Parathyroid adenoma (tissue), 2 donors: ENCODE results near the gene SMAD3.

Experiments used
- H2AFZ ChIP-seq: fragments of 300-600 bp; sonication (generic); one replicate; pipeline ENCODE4 v1.7.0; 2017; ENCODE audit warnings: antibody characterized with exemption, mild to moderate bottlenecking
- H3K27ac ChIP-seq: fragments of 300-600 bp; sonication (generic); one replicate; pipeline ENCODE4 v1.7.0; 2017
- H3K27me3 ChIP-seq: fragments of 300-600 bp; sonication (generic); one replicate; pipeline ENCODE4 v1.7.0; 2017; ENCODE audit warnings: low read length; ENCODE audit not compliant: control insufficient read depth, insufficient read depth
- H3K36me3 ChIP-seq: fragments of 300-600 bp; sonication (generic); one replicate; pipeline ENCODE4 v1.7.0; 2017; ENCODE audit warnings: low read length; ENCODE audit not compliant: control insufficient read depth, insufficient read depth
- H3K4me1 ChIP-seq: fragments of 300-600 bp; sonication (generic); one replicate; pipeline ENCODE4 v1.7.0; 2017; ENCODE audit warnings: control low read depth
- H3K4me2 ChIP-seq: fragments of 300-600 bp; sonication (generic); one replicate; pipeline ENCODE4 v1.7.0; 2017; ENCODE audit warnings: low read length
- H3K4me3 ChIP-seq: fragments of 300-600 bp; sonication (generic); one replicate; pipeline ENCODE4 v1.7.0; 2017; ENCODE audit warnings: low read depth, low read length
- H3K79me2 ChIP-seq: fragments of 300-600 bp; sonication (generic); one replicate; pipeline ENCODE4 v1.7.0; 2017; ENCODE audit warnings: control low read depth
- H3K9ac ChIP-seq: fragments of 300-600 bp; sonication (generic); one replicate; pipeline ENCODE4 v1.7.0; 2017; ENCODE audit warnings: mild to moderate bottlenecking
- H3K9me3 ChIP-seq: fragments of 300-600 bp; sonication (generic); one replicate; pipeline ENCODE4 v1.7.0; 2017; ENCODE audit warnings: low read length; ENCODE audit not compliant: control insufficient read depth
- CTCF ChIP-seq: fragments of 300-600 bp; sonication (generic); IDR thresholded peaks from one replicate; pipeline ENCODE4 v1.7.0; 2017; ENCODE audit warnings: antibody characterized with exemption, mild to moderate bottlenecking
- donor health status: primary hyperparathyroidism.

The SMAD3 gene

GRCh38 chr15:67173005-67173404 is 107.6 kb downstream of the SMAD3 start:
- Histone ChIP-seq H3K4me3 (no peak overlapping the region), H2AFZ (no peak overlapping the region), H3K4me1 (peaks cover 3% of the 10 kb centered on the region), H3K9me3 (no peaks in the 10 kb centered on the region), H3K79me2 (no peaks in the 10 kb centered on the region), H3K36me3 (no peaks in the 10 kb centered on the region), H3K27me3 (no peaks in the 10 kb centered on the region), H3K9ac (no peak overlapping the region), H3K27ac (no peak overlapping the region), H3K4me2 (no peak overlapping the region)
- TF ChIP-seq CTCF: no peak

GRCh38 chr15:67173786-67174185 is 108.4 kb downstream of the SMAD3 start:
- H3K9ac ChIP-seq: no peak overlapping the region
- H3K27ac ChIP-seq: no peak overlapping the region
- H3K4me2 ChIP-seq: no peak overlapping the region
- no peak overlapping the region for H2AFZ ChIP-seq
- H3K4me3 ChIP-seq: no peak overlapping the region
- H3K9me3 ChIP-seq: no peaks in the 10 kb centered on the region
- TF ChIP-seq CTCF: no peak
- no peaks in the 10 kb centered on the region for H3K79me2 ChIP-seq
- no peaks in the 10 kb centered on the region for H3K27me3 ChIP-seq
- H3K4me1 ChIP-seq: peaks cover 3% of the 10 kb centered on the region
- no peaks in the 10 kb centered on the region for H3K36me3 ChIP-seq

GRCh38 chr15:67174446-67174845 is 109.0 kb downstream of the SMAD3 start:
- Histone ChIP-seq H3K27ac (no peak overlapping the region), H3K4me2 (no peak overlapping the region)
- TF ChIP-seq CTCF: no peak

GRCh38 chr15:67174864-67175573 is 109.6 kb downstream of the SMAD3 start:
- Histone ChIP-seq H3K27ac (no peak overlapping the region), H2AFZ (no peak overlapping the region), H3K4me2 (no peak overlapping the region), H3K4me1 (peaks cover 3% of the 10 kb centered on the region), H3K9me3 (no peaks in the 10 kb centered on the region), H3K36me3 (no peaks in the 10 kb centered on the region), H3K4me3 (no peak overlapping the region), H3K9ac (no peak overlapping the region), H3K79me2 (no peaks in the 10 kb centered on the region), H3K27me3 (no peaks in the 10 kb centered on the region)
- no peak for TF ChIP-seq CTCF

More at GRCh38 chr15:67174446-67174845, 109.0 kb downstream of the SMAD3 start:
- Histone ChIP-seq H3K79me2 (no peaks in the 10 kb centered on the region), H2AFZ (no peak overlapping the region), H3K4me1 (peaks cover 3% of the 10 kb centered on the region), H3K9ac (no peak overlapping the region), H3K9me3 (no peaks in the 10 kb centered on the region), H3K36me3 (no peaks in the 10 kb centered on the region), H3K27me3 (no peaks in the 10 kb centered on the region), H3K4me3 (no peak overlapping the region)

GRCh38 chr15:67175643-67176071 is 110.3 kb downstream of the SMAD3 start:
- Histone ChIP-seq H3K9me3 (no peaks in the 10 kb centered on the region), H3K4me3 (no peak overlapping the region), H3K4me2 (no peak overlapping the region), H3K27ac (no peak overlapping the region), H3K4me1 (peaks cover 3% of the 10 kb centered on the region), H3K27me3 (no peaks in the 10 kb centered on the region), H3K9ac (no peak overlapping the region), H3K36me3 (no peaks in the 10 kb centered on the region), H3K79me2 (no peaks in the 10 kb centered on the region), H2AFZ (no peak overlapping the region)
- TF ChIP-seq CTCF: no peak
